GM18868 (cell line): ENCODE measurements around the gene ROCK2.
"Not testable (repeated sequence)": the region's sequence is repeated elsewhere in the genome, so short reads cannot be mapped to it uniquely, and the experiment has no call there.

ENCODE experiments used
- ATAC-seq: cut with Tn5 transposase; IDR thresholded peaks from one replicate; pipeline ENCODE4 v1.9.1; 2021; ENCODE audit warnings: mild to moderate bottlenecking, moderate library complexity; ENCODE audit not compliant: unreplicated experiment

Gene ROCK2

DNA sequence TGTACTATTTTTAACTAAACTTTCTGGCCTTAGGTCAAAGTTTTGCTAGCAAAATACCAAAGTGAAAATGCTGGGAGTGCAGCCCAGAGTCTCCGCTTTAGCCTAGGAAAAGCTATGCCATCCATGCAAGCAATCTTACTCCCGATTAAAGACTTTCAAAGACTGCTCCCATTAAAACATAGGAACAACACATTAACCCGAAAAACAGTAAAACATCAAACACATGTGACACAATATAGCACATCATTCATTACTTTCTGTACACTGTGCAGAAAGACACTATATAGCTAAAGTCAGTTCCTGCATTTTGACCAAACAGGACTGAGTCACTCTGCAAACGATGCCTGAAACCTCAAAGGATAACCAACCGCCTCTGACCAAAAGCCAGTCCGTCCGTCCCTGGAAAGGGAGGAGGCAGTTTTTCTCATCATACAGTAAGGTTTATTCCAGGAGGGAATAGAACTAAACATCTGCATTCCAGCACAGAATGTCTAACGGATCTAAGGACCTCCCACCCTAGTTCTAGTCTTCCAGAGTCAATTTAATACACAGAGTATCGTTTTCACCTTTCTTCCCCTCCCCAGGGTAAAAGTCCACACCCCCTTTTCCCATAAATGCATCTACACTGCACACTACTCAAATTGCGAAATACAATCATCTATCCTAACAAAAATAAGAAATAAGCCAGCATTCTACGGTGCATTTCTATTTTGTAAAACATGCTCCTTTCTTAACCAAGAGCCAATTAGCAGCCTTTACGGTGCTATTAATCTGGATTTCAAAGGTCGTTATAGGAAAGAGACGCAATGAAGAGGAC is 1.7 kb downstream of the ROCK2 start:
- ATAC-seq = no peak

DNA sequence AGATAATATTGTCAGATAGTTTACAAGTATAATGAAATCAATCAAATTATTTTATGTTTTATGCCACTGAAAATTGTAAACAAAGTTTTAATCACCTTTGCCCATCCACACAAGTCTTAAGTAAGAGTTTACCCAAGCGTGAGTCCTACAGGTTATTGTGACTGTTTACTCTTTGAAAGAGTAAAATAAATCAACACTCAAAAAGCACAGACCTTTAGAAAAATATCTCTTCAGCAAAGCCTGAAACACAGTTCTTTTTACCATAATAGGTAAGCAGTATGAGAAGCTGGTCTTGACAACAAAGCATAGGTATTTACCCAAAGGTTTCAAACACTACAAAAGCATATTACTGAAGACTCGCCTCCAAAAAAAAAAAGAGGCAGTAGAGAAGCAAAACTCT is 3.7 kb downstream of the ROCK2 start:
- no peak for ATAC-seq

DNA sequence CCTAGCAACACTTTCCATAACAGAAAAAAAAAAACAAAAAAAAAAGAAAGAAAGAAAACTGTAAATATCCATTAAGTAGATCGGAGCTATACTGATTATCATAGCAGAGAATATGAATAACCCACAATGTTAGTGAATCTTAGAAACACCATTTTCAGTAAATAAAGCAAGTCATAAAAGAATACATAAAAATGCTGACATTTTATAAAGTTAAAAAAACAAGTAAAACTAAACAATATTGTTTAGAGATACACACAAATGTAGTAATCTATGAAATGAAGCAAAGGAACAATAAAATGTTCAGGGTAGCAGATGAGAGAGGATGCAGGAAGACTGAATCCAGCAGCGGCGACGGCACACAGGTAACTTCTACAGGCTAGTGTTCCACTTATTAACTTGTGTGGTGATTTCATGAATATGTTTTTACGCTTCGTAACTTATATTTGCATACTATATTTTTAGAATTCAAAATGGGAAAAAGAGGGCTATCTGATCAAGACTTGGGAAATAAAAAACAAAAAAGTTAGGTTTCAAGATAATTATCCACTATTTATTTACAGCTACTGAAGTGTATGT is 4.8 kb downstream of the ROCK2 start:
- ATAC-seq = no peak

DNA sequence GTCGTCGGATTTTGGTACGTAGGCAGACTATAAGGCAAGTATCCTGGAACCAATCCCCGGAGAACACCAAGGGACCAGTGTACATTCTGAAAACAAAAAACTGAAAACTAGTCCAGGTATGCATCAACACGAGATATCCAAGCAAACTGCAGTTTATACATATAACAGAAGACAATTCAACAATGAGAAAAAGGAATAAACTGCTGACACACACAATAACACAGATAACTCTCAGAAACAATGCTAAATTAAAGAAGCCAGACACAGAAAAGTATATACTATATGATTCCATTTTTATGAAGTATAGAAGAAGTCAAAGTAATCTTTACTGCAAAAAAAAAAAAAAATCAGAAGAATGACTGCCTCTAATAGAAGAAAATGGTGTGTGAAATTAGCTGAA is 5.9 kb downstream of the ROCK2 start:
- ATAC-seq = no peak

DNA sequence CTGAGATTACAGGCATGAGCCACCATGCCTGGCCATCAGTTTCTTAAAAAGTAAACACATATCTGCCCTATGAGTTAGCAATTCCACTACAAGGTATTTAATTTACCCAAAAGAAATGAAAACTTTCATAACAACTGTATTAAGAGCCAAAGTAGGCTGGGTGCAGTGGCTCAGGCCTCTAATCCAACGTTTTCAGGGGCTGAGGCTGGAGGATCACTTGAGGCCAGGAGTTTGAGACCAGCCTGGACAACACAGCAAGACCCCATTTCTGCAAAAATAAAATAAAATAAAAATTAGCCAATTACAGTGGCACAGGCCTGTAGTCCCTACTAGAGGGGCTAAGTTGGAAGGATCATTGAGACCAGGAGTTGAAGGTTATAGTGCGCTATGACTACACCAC is 6.5 kb downstream of the ROCK2 start:
- no peak for ATAC-seq

DNA sequence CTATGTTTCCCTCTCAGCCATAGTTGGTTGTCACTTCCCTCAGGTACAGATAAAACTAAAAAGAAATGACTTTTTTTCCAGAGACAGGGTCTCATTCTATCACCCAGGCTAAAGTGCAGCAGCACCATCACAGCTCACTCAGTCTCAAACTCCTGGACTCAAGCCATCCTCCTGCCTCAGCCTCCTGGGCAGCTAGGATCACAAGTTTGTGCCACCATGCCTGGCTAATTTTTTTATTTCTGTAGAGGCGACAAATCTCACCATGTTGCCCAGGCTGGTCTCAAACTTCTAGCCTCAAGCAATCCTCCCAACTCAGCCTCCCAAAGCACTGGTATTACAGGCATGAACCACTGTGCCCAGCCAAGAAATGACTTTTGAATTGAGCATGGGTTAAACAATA is 8.2 kb downstream of the ROCK2 start:
- no peak for ATAC-seq

DNA sequence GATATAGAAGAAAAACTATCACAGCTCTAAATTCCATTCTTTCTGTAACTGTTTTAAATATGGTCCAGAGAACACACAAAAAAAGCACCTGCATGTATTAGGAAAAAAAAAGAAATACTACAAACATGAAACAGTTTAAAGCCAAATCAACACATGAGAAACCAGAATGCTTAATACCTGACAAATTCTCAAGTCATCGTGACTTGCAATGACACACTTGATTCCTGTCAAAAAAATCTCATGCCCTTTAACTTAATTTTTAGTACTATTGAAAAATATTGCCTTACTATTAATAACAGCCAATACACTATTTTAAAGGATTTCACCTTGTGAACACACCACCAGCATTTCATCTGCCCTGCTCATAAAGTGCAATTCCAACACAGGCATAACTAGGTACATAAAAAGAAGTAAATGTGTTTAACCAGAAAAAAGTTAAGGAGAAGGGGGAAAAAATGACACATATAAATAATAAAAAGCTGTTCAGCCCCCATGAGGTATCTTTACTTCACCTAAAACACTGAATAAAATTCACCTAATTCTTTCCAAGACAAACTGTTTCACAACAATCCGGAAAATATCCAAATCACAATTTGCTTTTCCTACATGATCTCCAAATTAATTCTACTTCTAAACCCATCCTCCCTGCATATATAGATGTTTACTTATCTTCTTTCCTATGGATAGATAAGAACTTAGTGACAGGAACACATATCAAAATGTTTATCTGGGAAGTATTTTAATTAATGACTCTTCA is 10.8 kb downstream of the ROCK2 start:
- no peak for ATAC-seq

DNA sequence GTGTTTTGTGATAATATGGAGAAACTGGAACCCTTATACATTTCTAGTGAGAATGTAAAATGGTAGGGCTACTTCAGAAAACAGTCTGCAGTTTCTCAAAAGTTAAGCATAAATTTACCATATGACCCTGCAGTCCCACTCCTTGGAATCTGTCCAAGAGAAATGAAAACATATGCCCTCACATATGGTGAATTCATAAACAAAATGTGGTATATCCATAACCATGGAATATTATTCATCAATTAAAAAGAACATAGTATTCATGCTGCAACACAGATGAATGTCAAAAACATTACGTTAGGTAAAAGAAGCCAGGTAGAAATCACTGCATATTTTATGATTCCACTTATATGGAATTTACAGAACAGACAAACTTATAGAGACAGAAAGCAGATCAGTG is 11.8 kb downstream of the ROCK2 start:
- no peak for ATAC-seq

DNA sequence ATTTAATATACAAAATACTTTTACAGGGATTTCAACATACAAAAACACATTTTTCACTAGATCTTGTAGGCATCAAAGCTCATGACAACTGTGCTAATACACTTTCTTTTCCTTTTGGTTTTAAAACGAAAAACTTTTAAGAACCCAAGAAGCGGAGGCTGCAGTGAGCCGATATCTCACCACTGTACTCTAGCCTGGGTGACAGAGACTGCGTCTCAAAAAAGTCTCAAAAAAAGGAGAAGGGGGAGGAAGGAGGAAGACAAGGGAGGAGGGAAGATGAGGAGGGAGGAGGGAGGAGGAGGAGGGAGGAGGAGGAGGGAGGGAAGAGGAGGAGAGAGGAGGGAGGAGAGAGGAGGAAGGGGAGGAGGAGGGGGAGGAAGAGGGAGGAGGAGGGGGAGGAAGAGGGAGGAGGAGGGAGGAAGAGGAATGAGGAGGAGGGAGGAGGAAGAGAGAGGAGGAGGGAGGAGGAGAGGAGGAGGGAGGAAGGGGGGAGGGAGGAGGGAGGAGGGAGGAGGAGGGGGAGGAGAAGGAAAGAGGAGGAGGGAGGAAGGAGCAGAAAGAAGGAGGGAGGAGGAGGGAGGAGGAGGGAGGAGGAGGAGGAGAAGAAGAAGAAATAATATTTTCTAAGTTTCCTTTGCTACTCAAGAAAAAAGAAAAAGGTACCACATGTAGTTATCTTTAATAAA is 13.8 kb downstream of the ROCK2 start:
- no peak for ATAC-seq

DNA sequence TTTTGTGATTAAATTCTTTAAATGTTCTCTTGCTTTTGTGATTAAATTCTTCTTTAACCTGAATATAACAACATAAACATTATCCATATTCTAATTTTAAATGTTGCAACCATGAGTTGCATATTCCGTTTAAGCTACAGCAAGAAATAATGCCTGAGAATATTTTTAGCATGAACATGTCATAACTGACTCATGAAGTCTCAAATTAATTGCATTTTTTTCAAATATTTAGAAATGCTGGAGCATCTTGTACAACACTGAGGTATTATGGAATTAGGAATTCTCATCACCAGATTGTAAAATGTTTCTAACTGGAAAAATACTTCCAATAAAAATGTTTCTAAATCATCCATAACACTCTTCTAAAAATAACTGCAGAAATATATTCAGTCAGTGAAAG is 14.7 kb downstream of the ROCK2 start:
- ATAC-seq = no peak

DNA sequence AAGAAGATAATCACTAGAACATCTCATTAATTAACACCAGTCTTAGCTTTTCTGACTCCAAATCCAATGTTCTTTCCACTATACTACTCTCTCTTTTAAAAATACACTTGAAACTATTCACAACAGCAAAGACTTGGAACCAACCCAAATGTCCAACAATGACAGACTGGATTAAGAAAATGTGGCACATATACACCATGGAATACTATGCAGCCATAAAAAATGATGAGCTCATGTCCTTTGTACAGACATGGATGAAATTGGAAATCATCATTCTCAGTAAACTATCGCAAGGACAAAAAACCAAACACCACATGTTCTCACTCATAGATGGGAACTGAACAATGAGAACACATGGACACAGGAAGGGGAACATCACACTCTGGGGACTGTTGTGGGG is 15.9 kb downstream of the ROCK2 start:
- not testable (repeated sequence) for ATAC-seq

DNA sequence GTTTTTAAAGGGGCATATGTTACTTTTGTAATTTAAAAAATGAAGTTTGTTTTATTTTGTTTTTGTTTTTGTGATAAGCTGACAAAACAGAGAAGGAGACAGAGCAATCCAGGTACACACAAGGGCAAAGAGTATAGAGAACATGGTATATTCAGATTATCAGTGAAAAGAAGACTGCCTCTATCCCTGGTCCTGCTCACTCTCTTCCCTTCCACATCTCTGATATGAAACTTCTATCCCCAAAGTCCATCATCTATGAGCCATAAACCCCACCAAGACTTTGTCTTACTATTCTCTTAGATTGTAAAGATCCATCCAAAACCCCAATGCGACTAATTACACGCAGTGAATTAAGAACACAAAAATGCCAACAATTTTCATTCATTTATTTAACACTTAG is 16.6 kb downstream of the ROCK2 start:
- ATAC-seq = no peak

DNA sequence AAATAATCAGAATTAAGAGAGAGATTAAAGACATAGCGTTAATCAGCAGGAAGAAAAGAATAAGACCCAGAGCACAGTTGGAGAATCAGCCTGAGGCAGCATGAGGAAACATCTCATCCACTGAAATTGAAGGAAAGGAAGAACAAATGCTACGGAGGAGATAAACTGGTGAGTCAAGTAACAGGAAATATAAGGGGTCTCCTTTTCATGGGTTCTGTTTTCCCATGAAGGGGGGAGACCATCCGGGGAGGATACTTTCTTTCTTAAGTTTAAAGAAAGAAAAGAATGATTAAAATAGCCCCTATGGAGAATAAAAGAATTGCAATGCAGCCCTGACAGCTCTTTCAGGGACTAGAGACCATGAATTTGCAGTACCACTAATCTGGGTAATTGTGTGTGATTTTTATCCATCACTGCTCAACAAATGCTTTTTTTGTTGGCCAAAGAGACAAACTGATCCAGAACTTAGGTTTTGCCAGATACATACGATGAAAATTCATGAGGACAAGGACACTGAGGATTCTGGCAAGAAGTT is 17.7 kb downstream of the ROCK2 start:
- ATAC-seq = no peak

DNA sequence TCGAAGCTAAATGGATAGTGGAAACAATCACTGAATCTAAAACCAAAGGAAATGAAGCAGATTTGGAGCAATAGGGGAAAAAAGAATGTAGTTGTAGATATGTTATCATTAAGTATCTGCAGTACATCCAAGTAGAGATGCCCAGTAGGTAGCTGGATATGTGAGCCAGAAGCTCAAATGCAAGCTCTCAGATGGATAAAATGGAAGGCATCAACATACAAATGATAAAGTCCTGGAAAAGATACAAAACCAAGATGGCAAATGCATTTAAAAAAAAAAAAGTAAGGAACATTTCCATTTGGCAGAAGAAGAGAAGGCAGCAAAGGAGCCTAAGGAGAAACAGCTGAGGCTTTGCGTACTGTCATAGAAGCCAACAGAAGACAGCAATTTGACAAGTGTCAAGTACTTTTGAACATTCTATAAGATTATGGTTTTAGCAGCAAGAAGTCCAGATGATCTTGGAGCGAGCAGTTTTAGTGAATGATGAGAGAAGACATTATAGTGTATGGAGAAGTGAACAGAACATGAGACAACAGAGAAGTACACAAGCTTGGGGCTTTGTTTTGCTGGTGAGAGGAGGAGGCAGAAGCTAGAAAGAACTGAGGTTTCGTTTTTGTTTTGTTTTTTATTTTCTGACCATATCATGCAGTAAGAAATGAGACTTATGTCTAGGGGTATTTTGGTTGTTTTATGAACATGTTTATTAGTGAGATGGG is 18.3 kb downstream of the ROCK2 start:
- no peak for ATAC-seq

DNA sequence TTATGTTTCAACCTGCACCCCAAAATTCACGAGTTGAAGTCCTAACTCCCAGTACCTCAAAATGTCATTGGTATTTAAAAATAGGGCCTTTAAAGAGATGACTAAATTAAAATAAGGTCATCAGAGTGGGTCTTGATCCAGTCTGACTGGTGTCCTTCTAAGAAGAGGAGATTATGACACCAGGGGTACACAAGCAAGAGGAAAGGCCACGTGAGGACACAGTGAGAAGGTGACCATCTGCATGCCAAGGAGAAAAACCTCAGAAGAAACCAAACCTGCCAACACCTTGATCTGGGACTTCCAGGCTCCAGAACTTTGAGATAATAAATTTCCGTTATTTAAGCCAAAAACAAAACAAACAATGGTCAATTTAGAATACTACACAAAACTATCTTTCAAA is 22.6 kb downstream of the ROCK2 start:
- no peak for ATAC-seq

DNA sequence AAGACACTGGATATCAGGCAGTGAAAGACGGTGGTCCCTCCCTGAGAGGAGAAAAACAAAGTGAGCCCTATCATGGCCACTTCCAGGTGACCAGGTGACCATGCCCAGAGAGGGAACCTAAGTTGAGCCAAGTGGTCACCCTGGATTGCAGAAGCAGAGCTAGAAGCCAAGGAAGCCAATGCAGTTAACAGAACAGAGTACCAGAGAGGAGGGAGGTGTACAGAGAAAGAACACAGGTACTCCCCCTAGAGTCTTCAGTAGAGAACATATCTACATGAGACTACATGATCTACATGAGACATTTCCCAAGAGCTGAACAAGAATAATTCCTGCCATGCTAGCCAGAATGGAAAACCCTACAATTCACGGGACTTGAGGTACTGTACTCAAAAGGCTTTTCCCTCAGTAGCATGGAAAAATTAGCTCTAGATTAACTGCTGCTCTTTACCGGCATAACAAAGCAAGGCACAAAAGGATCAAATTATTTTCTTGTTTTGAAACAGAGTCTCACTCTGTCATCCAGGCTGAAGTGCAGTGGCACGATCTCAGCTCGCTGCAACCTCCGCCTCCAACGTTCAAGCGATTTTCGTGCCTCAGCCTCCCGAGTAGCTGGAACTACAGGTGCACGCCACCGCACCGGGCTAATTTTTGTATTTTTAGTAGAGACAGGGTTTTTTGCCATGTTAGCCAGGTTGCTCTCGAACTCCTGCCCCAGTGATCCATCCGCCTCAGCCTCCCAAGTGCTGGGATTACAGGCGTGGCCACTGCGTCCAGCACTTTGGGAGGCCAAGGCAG is 23.5 kb downstream of the ROCK2 start:
- no peak for ATAC-seq

DNA sequence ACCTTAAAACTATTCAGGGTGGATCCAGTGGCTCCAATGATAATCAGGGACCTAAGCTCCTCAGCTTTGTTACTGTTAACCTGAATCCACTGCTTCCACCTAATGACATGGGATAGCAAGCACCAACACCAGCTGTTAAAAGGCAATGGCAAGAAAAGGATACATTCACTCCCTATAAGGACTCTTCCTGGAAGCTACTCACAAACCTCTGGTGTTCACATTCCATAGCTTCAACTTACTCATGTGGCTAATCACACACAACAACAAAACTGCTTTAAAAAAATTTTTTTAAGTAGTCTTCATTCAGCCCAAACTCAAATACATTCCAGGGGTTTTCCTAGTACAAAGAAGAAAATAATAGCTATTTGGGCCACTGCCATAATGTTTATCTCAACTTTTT is 24.5 kb downstream of the ROCK2 start:
- no peak for ATAC-seq

DNA sequence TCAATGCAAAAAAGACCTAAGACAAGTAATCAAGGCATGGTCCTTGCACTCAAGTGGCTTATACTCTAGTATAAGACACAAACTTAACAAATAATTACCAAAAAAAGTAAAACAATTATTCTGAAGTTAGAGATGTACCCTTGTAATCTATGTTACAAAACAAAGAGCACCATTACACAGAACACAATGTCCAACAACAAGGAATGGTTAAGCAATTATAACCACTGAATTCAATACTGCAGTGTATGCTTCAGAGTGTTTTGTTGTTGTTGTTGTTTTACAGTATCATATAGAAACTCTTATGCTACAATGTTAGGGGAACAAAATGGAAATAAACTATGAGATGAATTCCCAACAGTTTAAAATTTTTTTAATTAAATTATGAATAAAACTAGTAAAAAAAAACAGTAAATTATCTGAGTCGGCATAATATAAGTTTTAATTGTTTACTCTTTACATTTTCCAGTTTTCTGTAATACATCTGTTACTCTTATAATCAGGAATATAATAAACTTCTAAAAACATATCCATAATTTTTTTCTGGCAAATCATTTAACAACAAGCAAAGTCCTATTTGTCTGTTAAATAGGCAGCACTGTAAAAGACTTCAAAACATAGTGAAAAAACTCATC is 29.2 kb downstream of the ROCK2 start:
- ATAC-seq = no peak

DNA sequence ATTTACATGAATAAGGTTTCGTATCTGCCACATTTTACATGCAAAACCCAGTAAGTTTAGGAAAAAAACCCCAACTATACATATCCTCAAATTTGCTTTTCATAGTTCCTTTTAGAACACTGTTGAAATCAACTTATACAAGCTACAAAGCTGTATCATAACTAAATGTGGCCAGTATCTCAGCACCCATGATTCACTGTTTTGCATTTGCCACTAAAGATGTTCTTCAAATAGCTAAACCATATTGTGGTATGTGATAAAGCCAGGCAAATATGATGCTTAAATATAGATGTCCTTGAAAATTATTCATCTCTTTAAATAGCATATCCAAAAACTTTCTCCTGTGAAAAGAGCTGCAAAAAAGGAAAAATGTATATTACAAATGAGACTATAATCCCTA is 29.9 kb downstream of the ROCK2 start:
- ATAC-seq = no peak
